PC-3 (cell line): ENCODE measurements around the gene SLC1A7.

ENCODE experiments used
- CTCF ChIP-seq: fragments of 300-600 bp; sonication (generic); conservative IDR thresholded peaks from 2 replicates; pipeline ENCODE4 v1.5.1; 2017; ENCODE audit warnings: antibody characterized with exemption, low read depth, mild to moderate bottlenecking, low read length
- EZH2 ChIP-seq: fragments of 300-600 bp; sonication (generic); IDR thresholded peaks from one replicate; pipeline ENCODE4 v1.6.1; 2017; ENCODE audit warnings: antibody characterized with exemption, mild to moderate bottlenecking, low read length; ENCODE audit not compliant: unreplicated experiment

- TF ChIP-seq EZH2 (no peak), CTCF (no peak)
These were observed 80.4 kb downstream of the SLC1A7 start, which contains the start of gene PODN for GRCh38 chr1:53061859-53062707.
